Neutrophil (primary cell): Measurements from ENCODE around the gene HIP1.
"Not testable (repeated sequence)": the region's sequence is repeated elsewhere in the genome, so short reads cannot be mapped to it uniquely, and the experiment has no call there.

ENCODE experiments used
- H3K27ac ChIP-seq: fragments of 200-600 bp; sonication (generic); 2 replicates; pipeline ENCODE4 v1.5.1; 2016; ENCODE audit warnings: mild to moderate bottlenecking, moderate library complexity
- H3K27me3 ChIP-seq: fragments of 200-600 bp; sonication (generic); 2 replicates; pipeline ENCODE4 v1.6.0; 2016; ENCODE audit warnings: mild to moderate bottlenecking
- H3K36me3 ChIP-seq: fragments of 200-600 bp; sonication (generic); 2 replicates; pipeline ENCODE4 v1.5.1; 2017
- H3K4me1 ChIP-seq, 2 experiments: fragments of 200-600 bp in 1 of 2; sonication (generic) in 1 of 2; 1 replicate in 1 of 2; 2 replicates in 1 of 2; pipeline versions ENCODE4 v1.5.1 to v1.6.1; 2013 to 2016; ENCODE audit warnings: low read depth in 1 of 2, low read length in 1 of 2, mild to moderate bottlenecking in 1 of 2, moderate library complexity in 1 of 2; ENCODE audit not compliant: control insufficient read depth in 1 of 2, insufficient read depth in 1 of 2
- H3K4me3 ChIP-seq, 2 experiments: fragments of 200-600 bp in 1 of 2; sonication (generic) in 1 of 2; 1 replicate in 1 of 2; 2 replicates in 1 of 2; pipeline ENCODE4 v1.5.1; 2013 to 2016; ENCODE audit warnings: low read depth in 1 of 2, low read length in 1 of 2, mild to moderate bottlenecking in 1 of 2, moderate library complexity in 1 of 2
- H3K9me3 ChIP-seq: fragments of 200-600 bp; sonication (generic); 2 replicates; pipeline ENCODE4 v1.5.1; 2016
- CTCF ChIP-seq: fragments of 200-600 bp; sonication (generic); IDR thresholded peaks from 2 replicates; pipeline ENCODE4 v1.5.1; 2016; ENCODE audit warnings: antibody characterized with exemption

HIP1 gene

GRCh38 chr7:75772081-75773077, 33.6 kb upstream of the HIP1 start, which contains the start of gene CCL26:
TSS of gene CCL26 (minus strand) at chr7:75772211. CDS start at chr7:75772176, 35 bp downstream.
- no peaks in the 10 kb centered on the region for H3K4me1 ChIP-seq
- no peak within 1 kb of the TSS for H3K4me3 ChIP-seq
- no peak for TF ChIP-seq CTCF
- no peaks in the 10 kb centered on the region for H3K36me3 ChIP-seq
- H3K9me3 ChIP-seq: no peaks in the 10 kb centered on the region
- H3K27me3 ChIP-seq: no peaks in the 10 kb centered on the region
- H3K27ac ChIP-seq: no peak within 1 kb of the TSS

- no peaks in the 10 kb centered on the region for H3K9me3 ChIP-seq
- H3K36me3 ChIP-seq: no peaks in the 10 kb centered on the region
- no peaks in the 10 kb centered on the region for H3K27me3 ChIP-seq
- no peak overlapping the region for H3K27ac ChIP-seq
- no peak overlapping the region for H3K4me3 ChIP-seq
- no peaks in the 10 kb centered on the region for H3K4me1 ChIP-seq
- no peak for TF ChIP-seq CTCF
These were observed 32.5 kb upstream of the HIP1 start for GRCh38 chr7:75771224-75771623.

GRCh38 chr7:75762350-75762917, 23.7 kb upstream of the HIP1 start:
- Histone ChIP-seq H3K9me3 (no peaks in the 10 kb centered on the region), H3K4me1 (no peaks in the 10 kb centered on the region), H3K27ac (no peak overlapping the region), H3K27me3 (no peaks in the 10 kb centered on the region), H3K36me3 (no peaks in the 10 kb centered on the region), H3K4me3 (no peak overlapping the region)
- TF ChIP-seq CTCF: no peak

- H3K36me3 ChIP-seq, H3K27ac ChIP-seq, H3K4me1 ChIP-seq, H3K27me3 ChIP-seq, H3K4me3 ChIP-seq, H3K9me3 ChIP-seq: not testable (repeated sequence)
These were observed 23.1 kb upstream of the HIP1 start for GRCh38 chr7:75761801-75762200.

- Histone ChIP-seq H3K9me3 (no peaks in the 10 kb centered on the region), H3K27ac (no peak overlapping the region), H3K27me3 (no peaks in the 10 kb centered on the region), H3K4me1 (no peaks in the 10 kb centered on the region), H3K36me3 (no peaks in the 10 kb centered on the region), H3K4me3 (no peak overlapping the region)
- TF ChIP-seq CTCF: no peak
These were observed 19.8 kb upstream of the HIP1 start for GRCh38 chr7:75758491-75758890.

- Histone ChIP-seq H3K4me1 (no peaks in the 10 kb centered on the region), H3K36me3 (no peaks in the 10 kb centered on the region), H3K27ac (no peak overlapping the region), H3K9me3 (no peaks in the 10 kb centered on the region), H3K27me3 (no peaks in the 10 kb centered on the region), H3K4me3 (no peak overlapping the region)
- no peak for TF ChIP-seq CTCF
These were observed 19.1 kb upstream of the HIP1 start for GRCh38 chr7:75757860-75758259.
